DOHH2 (cell line): Measurements from ENCODE around the gene PHACTR1.

ENCODE experiments used
- CTCF ChIP-seq: fragments of 200-600 bp; sonication (generic); IDR thresholded peaks from one replicate; pipeline ENCODE4 v1.5.1; 2014; ENCODE audit warnings: antibody characterized with exemption, mild to moderate bottlenecking, low read depth, low read length; ENCODE audit not compliant: poor library complexity, severe bottlenecking
- EZH2phosphoT487 ChIP-seq: fragments of 200-600 bp; sonication (generic); IDR thresholded peaks from 2 replicates; pipeline ENCODE4 v1.6.1; 2017; ENCODE audit warnings: borderline replicate concordance, mild to moderate bottlenecking, antibody characterized with exemption, low read length, moderate library complexity, mixed read lengths

- TF ChIP-seq EZH2phosphoT487 = no peak
- no peak for TF ChIP-seq CTCF
These were observed 352.1 kb downstream of the PHACTR1 start for GRCh38 chr6:13068586-13069210.
